IMR-90 (cell line): Measurements from ENCODE around the gene KCNK18. TPM values are rescaled to one million over a fixed set of nuclear protein-coding genes. Genes with fewer than 3 reads are reported as not detected.

Experiments
- ATAC-seq: fragments of 200-7000 bp; cut with Tn5 transposase; 2 replicates; pipeline ENCODE4 v1.9.1; 2020; ENCODE audit warnings: low read depth, mild to moderate bottlenecking, moderate library complexity
- BruUV-seq: library from RNA; stranded (reverse); fragments of 400-500 nt; replicated peaks from 2 replicates; lab custom pipeline; 2021; lab: Mats Ljungman, UMichigan
- CTCF ChIA-PET: fragments of 300-600 bp; formaldehyde crosslinking; extraction: SDS; loops from one replicate; lab custom pipeline; 2021; ENCODE audit warnings: antibody characterized with exemption; lab: Yijun Ruan, JAX
- POLR2A ChIA-PET: fragments of 300-600 bp; sonication (Branson Sonifier 250); formaldehyde crosslinking; loops from one replicate; lab custom pipeline; 2022; ENCODE audit warnings: antibody characterized with exemption; ENCODE audit not compliant: unreplicated experiment; lab: Charles Lee
- DNase-seq: peaks from one replicate; pipeline ENCODE4 v3.0.0; 2013
- H2AFZ ChIP-seq: replicated peaks from 2 replicates; pipeline ENCODE3; 2013; ENCODE audit warnings: low read length, mild to moderate bottlenecking; ENCODE audit not compliant: poor library complexity
- H2AK5ac ChIP-seq: 2 replicates; pipeline ENCODE4 v1.6.1; 2013; ENCODE audit warnings: low read depth, low read length, inconsistent platforms
- H2AK9ac ChIP-seq: replicated peaks from 2 replicates; pipeline ENCODE3; 2013; ENCODE audit warnings: mild to moderate bottlenecking, low read depth, low read length, moderate library complexity; ENCODE audit not compliant: poor library complexity
- H2BK120ac ChIP-seq: 2 replicates; pipeline ENCODE4 v1.6.1; 2013; ENCODE audit warnings: low read depth, low read length, inconsistent platforms
- H2BK15ac ChIP-seq: 3 replicates; pipeline ENCODE4 v1.6.1; 2013; ENCODE audit warnings: low read depth, low read length, inconsistent platforms
- H2BK20ac ChIP-seq: 2 replicates; pipeline ENCODE4 v1.6.1; 2013; ENCODE audit warnings: low read depth, mild to moderate bottlenecking, inconsistent platforms, low read length, moderate library complexity
- H2BK5ac ChIP-seq: 2 replicates; pipeline ENCODE4 v1.6.1; 2013; ENCODE audit warnings: mild to moderate bottlenecking, low read depth, low read length, inconsistent platforms; ENCODE audit not compliant: poor library complexity, severe bottlenecking
- H3K14ac ChIP-seq: replicated peaks from 2 replicates; pipeline ENCODE4 v1.6.1; 2013; ENCODE audit warnings: low read depth, low read length, inconsistent platforms
- H3K18ac ChIP-seq: 2 replicates; pipeline ENCODE4 v1.6.1; 2013; ENCODE audit warnings: low read depth, low read length, control low read depth
- H3K23ac ChIP-seq: 2 replicates; pipeline ENCODE4 v1.6.1; 2013; ENCODE audit warnings: low read depth, low read length, inconsistent platforms
- H3K27ac ChIP-seq: 2 replicates; pipeline ENCODE4 v1.5.1; 2013; ENCODE audit warnings: mild to moderate bottlenecking, control low read depth, low read length; ENCODE audit not compliant: insufficient read depth
- H3K27me3 ChIP-seq: 2 replicates; pipeline ENCODE4 v1.6.1; 2013; ENCODE audit warnings: low read length; ENCODE audit not compliant: control insufficient read depth, insufficient read depth
- H3K36me3 ChIP-seq: 2 replicates; pipeline ENCODE4 v1.6.1; 2013; ENCODE audit warnings: low read length, mixed read lengths; ENCODE audit not compliant: control insufficient read depth, insufficient read depth
- H3K4ac ChIP-seq: 2 replicates; pipeline ENCODE4 v1.6.1; 2013; ENCODE audit warnings: low read depth, low read length, inconsistent platforms
- H3K4me1 ChIP-seq: 2 replicates; pipeline ENCODE4 v1.6.1; 2013; ENCODE audit warnings: low read length, mixed read lengths; ENCODE audit not compliant: control insufficient read depth, insufficient read depth
- H3K4me2 ChIP-seq: 2 replicates; pipeline ENCODE4 v1.6.1; 2013; ENCODE audit warnings: low read depth, mild to moderate bottlenecking, control low read depth, low read length, moderate library complexity
- H3K4me3 ChIP-seq: 2 replicates; pipeline ENCODE4 v1.5.1; 2013; ENCODE audit warnings: low read depth, mild to moderate bottlenecking, control low read depth, low read length, moderate library complexity; ENCODE audit not compliant: insufficient read depth
- H3K56ac ChIP-seq: 2 replicates; pipeline ENCODE4 v1.6.1; 2013; ENCODE audit warnings: low read length, inconsistent platforms; ENCODE audit not compliant: insufficient read depth; ENCODE audit errors: extremely low read depth
- H3K79me1 ChIP-seq, 2 experiments: 2 replicates each; pipeline ENCODE4 v1.6.1; 2013; ENCODE audit warnings: low read length in 2 of 2, inconsistent platforms in 1 of 2, low read depth in 1 of 2
- H3K9ac ChIP-seq: 2 replicates; pipeline ENCODE4 v1.6.1; 2013; ENCODE audit warnings: low read depth, low read length, control low read depth
- H3K9me1 ChIP-seq: 2 replicates; pipeline ENCODE4 v1.6.1; 2013; ENCODE audit warnings: low read length, inconsistent platforms; ENCODE audit not compliant: insufficient read depth
- H3K9me3 ChIP-seq: 2 replicates; pipeline ENCODE4 v1.6.1; 2013; ENCODE audit warnings: low read length; ENCODE audit not compliant: control insufficient read depth, insufficient read depth
- H4K20me1 ChIP-seq: 2 replicates; pipeline ENCODE4 v1.6.1; 2013; ENCODE audit warnings: low read length, inconsistent platforms; ENCODE audit not compliant: insufficient read depth
- H4K5ac ChIP-seq: 2 replicates; pipeline ENCODE4 v1.6.1; 2013; ENCODE audit warnings: mild to moderate bottlenecking, low read depth, low read length, control low read depth
- H4K8ac ChIP-seq, 2 experiments: 2 replicates each; pipeline ENCODE4 v1.6.1; 2013; ENCODE audit warnings: low read depth in 2 of 2, low read length in 2 of 2, control low read depth in 1 of 2, inconsistent platforms in 1 of 2
- H4K91ac ChIP-seq: 2 replicates; pipeline ENCODE4 v1.6.1; 2013; ENCODE audit warnings: low read depth, low read length, inconsistent platforms; ENCODE audit not compliant: insufficient read depth
- BHLHE40 ChIP-seq: fragments of 150-350 bp; IDR thresholded peaks from 2 replicates; pipeline ENCODE4 v1.6.1; 2016; ENCODE audit warnings: mild to moderate bottlenecking, low read depth, low read length
- CEBPB ChIP-seq: IDR thresholded peaks from 2 replicates; pipeline ENCODE4 v1.6.1; 2012; ENCODE audit warnings: low read depth, low read length, improper control_type of control experiment
- CHD1 ChIP-seq: IDR thresholded peaks from 2 replicates; pipeline ENCODE4 v1.6.1; 2012; ENCODE audit warnings: low read depth, low read length, improper control_type of control experiment
- ELK1 ChIP-seq: fragments of 150-350 bp; IDR thresholded peaks from 2 replicates; pipeline ENCODE4 v1.6.1; 2016; ENCODE audit warnings: low read depth, mild to moderate bottlenecking, low read length, moderate library complexity, borderline replicate concordance
- FOS ChIP-seq: fragments of 150-350 bp; IDR thresholded peaks from 2 replicates; pipeline ENCODE4 v1.6.1; 2016; ENCODE audit warnings: low read depth, low read length
- MAFK ChIP-seq: IDR thresholded peaks from 2 replicates; pipeline ENCODE4 v1.6.1; 2012; ENCODE audit warnings: low read depth, low read length, improper control_type of control experiment
- MAZ ChIP-seq: IDR thresholded peaks from 2 replicates; pipeline ENCODE4 v1.6.1; 2012; ENCODE audit warnings: low read depth, mild to moderate bottlenecking, low read length, improper control_type of control experiment, moderate library complexity, borderline replicate concordance
- NFE2L2 ChIP-seq: fragments of 150-350 bp; IDR thresholded peaks from 2 replicates; pipeline ENCODE4 v1.6.1; 2016; ENCODE audit warnings: low read depth, mild to moderate bottlenecking, low read length
- POLR2A ChIP-seq: IDR thresholded peaks from 2 replicates; pipeline ENCODE4 v1.6.1; 2012; ENCODE audit warnings: mild to moderate bottlenecking, low read depth, low read length
- RAD21 ChIP-seq: IDR thresholded peaks from 2 replicates; pipeline ENCODE4 v1.6.1; 2012; ENCODE audit warnings: low read length, improper control_type of control experiment
- RCOR1 ChIP-seq: IDR thresholded peaks from 2 replicates; pipeline ENCODE4 v1.6.1; 2012; ENCODE audit warnings: mild to moderate bottlenecking, low read length, improper control_type of control experiment; ENCODE audit not compliant: insufficient replicate concordance
- SMC3 ChIP-seq: fragments of 150-350 bp; IDR thresholded peaks from 2 replicates; pipeline ENCODE4 v1.6.1; 2016; ENCODE audit warnings: low read depth, mild to moderate bottlenecking, antibody characterized with exemption, low read length, moderate library complexity
- USF2 ChIP-seq: fragments of 150-350 bp; IDR thresholded peaks from 2 replicates; pipeline ENCODE4 v1.6.1; 2017; ENCODE audit warnings: mild to moderate bottlenecking, antibody characterized with exemption, low read length, low read depth
- WGBS, 2 experiments: methylation state at CpG; one replicate each; pipeline versions ENCODE4 v1.1.5 to v1.1.7; 2013; ENCODE audit warnings: missing lambda C conversion rate in 2 of 2; ENCODE audit not compliant: insufficient read length in 1 of 2; ENCODE audit errors: extremely low coverage in 2 of 2; 5-methylcytosine and 5-hydroxymethylcytosine counted together
- dilution Hi-C: fragments of 300-500 bp; cut with HindIII; formaldehyde crosslinking; loops from one replicate; pipeline ENCODE4 v1.14.3; 2018; ENCODE audit warnings: low sequenced_read_pairs; ENCODE audit not compliant: unreplicated experiment
- in situ Hi-C: fragments of 300-500 bp; cut with MboI; formaldehyde crosslinking; loops from 3 replicates; pipeline ENCODE4 v1.14.3; 2019; ENCODE audit warnings: low sequenced_read_pairs, inconsistent platforms, mixed read lengths
- intact Hi-C: fragments of 100-400 bp; cut with micrococcal nuclease; formaldehyde crosslinking; loops from 2 replicates; pipeline ENCODE4 v1.10.0; 2022
- polyA plus RNA-seq, 3 experiments: library from polyadenylated mRNA; depleted of rRNA; stranded (reverse); fragments of >200 nt; gene quantifications; 2 replicates each; pipeline ENCODE4 v1.2.3, GENCODE V29; 2012; ENCODE audit warnings: low replicate concordance in 1 of 3
- total RNA-seq: library from RNA; depleted of rRNA; stranded (reverse); fragments of >200 nt; gene quantifications from 2 replicates; pipeline ENCODE4 v1.2.3, GENCODE V29; 2012

Gene KCNK18
- total and polyA plus RNA-seq, 2 of the 4 experiments (the other 2 are of a cell fraction) = not detected

GRCh38 chr10:117239721-117240620, 42.7 kb downstream of the KCNK18 start:
- peaks cover 41% of the 10 kb centered on the region for H3K27me3 ChIP-seq
- CTCF ChIA-PET = no interaction called here
- WGBS, 2 experiments = 7% methylated on average over 3 of the region's 15 CpGs; no CpG with 5 or more reads in 1 of the 2 experiments

More at GRCh38 chr10:117239721-117240620, 42.7 kb downstream of the KCNK18 start:
- Histone ChIP-seq H4K20me1 (no peaks in the 10 kb centered on the region), H2AK9ac (no peak overlapping the region), H3K23ac (no peak overlapping the region), H3K14ac (no peak overlapping the region), H3K9me3 (no peaks in the 10 kb centered on the region), H3K4me3 (no peak overlapping the region), H4K5ac (no peak overlapping the region), H3K4me2 (no peak overlapping the region), H3K56ac (no peak overlapping the region), H3K4ac (no peak overlapping the region), H3K27ac (no peak overlapping the region), H2BK15ac (no peak overlapping the region), H2BK5ac (no peak overlapping the region), H3K4me1 (no peaks in the 10 kb centered on the region), H3K9ac (no peak overlapping the region), H2AFZ (no peak overlapping the region), H3K79me1 (no peaks in the 10 kb centered on the region), H3K18ac (no peak overlapping the region), H2BK120ac (no peak overlapping the region), H4K8ac (no peak overlapping the region), H4K91ac (no peak overlapping the region), H3K36me3 (no peaks in the 10 kb centered on the region), H2BK20ac (no peak overlapping the region), H3K9me1 (no peaks in the 10 kb centered on the region), H2AK5ac (no peak overlapping the region)
- in situ Hi-C loops = no loop called here
- POLR2A ChIA-PET = no interaction called here
- intact Hi-C loops = loop anchor here (5.0 kb wide), 1 partner anchor 72 kb away; no protein-coding TSS in a partner anchor
- BruUV-seq = no TSS peak
- dilution Hi-C loops = no loop called here
- ATAC-seq (no peak), DNase-seq (no peak)
- no peak for TF ChIP-seq BHLHE40
- no peak for TF ChIP-seq CEBPB
- TF ChIP-seq SMC3 = no peak
- TF ChIP-seq POLR2A = no peak
- no peak for TF ChIP-seq RAD21
- TF ChIP-seq MAFK = no peak
- no peak for TF ChIP-seq NFE2L2
- no peak for TF ChIP-seq ELK1
- no peak for TF ChIP-seq FOS
- TF ChIP-seq RCOR1 = no peak
- TF ChIP-seq MAZ = no peak
- TF ChIP-seq USF2 = no peak
- TF ChIP-seq CHD1 = no peak
